GM18502 (cell line): ENCODE results near the gene CMAS.
A peak's percentile ranks its signal among the peaks of the same experiment; 100 is the strongest.
"Not testable (repeated sequence)": the region's sequence is repeated elsewhere in the genome, so short reads cannot be mapped to it uniquely, and the experiment has no call there.

Source experiments
- ATAC-seq: cut with Tn5 transposase; IDR thresholded peaks from one replicate; pipeline ENCODE4 v1.9.1; 2021; ENCODE audit warnings: mild to moderate bottlenecking; ENCODE audit not compliant: unreplicated experiment, poor library complexity

Gene CMAS

GRCh38 chr12:22046090-22046967 is at the start of gene CMAS:
Gene CMAS (plus strand): TSS chr12:22046218. CDS start chr12:22046304, 86 bp downstream.
- peak; percentile 88 for ATAC-seq

DNA sequence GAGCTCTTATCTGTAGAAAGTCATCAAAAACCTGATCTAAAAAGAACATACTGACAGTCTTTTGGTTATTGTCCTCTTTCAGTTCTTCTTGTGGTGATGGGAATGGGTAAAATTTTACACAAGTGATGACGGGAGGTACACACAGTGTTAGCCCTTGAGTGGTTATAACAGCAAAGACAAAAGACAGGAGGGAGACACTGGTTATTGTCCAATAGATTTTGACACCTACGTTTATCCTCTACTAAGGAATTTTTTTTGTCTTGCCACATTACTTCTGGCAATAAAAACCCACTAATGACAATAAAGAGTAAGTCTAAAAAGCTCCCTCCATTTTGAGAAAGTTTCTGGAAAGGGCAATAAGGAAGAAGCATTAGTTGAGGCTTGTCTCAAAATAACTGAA is 47.7 kb upstream of the CMAS start:
- ATAC-seq: no peak

GRCh38 chr12:21998782-21999181 is 47.2 kb upstream of the CMAS start:
- ATAC-seq: no peak

DNA sequence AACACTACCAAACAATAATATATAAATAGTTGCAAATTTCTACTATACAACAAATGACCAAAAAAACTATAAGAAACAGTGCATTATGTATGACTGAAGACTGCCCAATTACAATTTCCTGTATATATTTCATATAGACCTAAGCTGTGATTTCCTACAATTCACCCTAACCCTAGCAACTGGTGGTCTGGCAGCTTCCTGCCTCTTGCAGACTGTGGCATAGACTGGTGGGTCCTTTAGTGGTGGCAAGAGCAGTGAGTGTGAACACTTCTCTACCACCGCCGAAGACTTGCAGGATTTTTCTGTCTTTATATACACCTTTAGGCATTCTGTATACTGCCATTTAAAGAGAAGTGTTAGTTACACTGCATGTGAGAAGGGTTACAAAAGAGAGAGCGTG is 43.6 kb upstream of the CMAS start:
- ATAC-seq: no peak

DNA sequence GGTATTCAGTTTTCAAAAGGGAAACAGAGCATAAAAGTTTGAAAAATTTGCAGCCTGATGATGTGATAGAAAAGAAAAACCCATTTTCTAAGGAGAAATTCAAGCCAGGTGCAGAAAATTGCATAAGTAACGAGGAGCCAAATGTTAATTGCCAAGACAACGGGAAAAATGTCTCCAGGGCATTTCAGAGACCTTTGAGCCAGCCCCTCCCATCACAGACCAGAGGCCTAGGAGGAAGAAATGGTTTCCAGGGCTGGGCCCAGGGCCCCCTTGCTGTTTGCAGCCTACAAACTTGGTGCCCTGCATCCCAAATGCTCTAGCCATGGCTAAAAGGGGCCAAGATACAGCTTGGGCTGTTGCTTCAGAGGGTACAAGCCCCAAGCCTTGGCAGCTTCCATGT is 38.2 kb upstream of the CMAS start:
- not testable (repeated sequence) for ATAC-seq

GRCh38 chr12:22008196-22008595 is 37.8 kb upstream of the CMAS start:
- no peak for ATAC-seq

GRCh38 chr12:22014041-22014782 is 31.8 kb upstream of the CMAS start:
- no peak for ATAC-seq

- ATAC-seq: no peak
Measured at GRCh38 chr12:22014783-22015144, 31.3 kb upstream of the CMAS start.

GRCh38 chr12:22016982-22017381 is 29.0 kb upstream of the CMAS start:
- ATAC-seq: no peak

- no peak for ATAC-seq
Measured at GRCh38 chr12:22018860-22019259, 27.2 kb upstream of the CMAS start.

- not testable (repeated sequence) for ATAC-seq
Measured at GRCh38 chr12:22023489-22023888, 22.5 kb upstream of the CMAS start.

DNA sequence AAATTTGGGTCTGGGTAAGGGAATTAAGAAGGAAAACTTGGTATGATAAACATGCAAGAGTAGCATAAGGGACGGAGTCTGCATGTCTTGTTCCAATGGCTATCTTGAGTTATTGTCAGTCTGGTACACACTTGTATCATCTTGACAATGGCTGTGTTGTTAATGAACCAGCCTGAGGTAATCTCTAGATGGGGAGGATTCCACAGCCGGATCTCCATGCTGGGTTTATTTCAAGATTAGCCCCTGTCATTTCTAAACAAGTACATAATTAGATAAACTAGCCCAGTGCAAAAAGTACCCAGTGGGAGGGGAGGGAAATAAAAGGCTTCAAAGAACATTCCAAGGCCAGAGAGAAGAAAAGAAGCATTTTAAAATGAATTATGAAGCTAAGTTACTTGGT is 16.5 kb upstream of the CMAS start:
- ATAC-seq: no peak

- ATAC-seq: no peak
Measured at GRCh38 chr12:22029991-22030390, 16.0 kb upstream of the CMAS start.

GRCh38 chr12:22032732-22033131 is 13.3 kb upstream of the CMAS start:
- ATAC-seq: no peak

DNA sequence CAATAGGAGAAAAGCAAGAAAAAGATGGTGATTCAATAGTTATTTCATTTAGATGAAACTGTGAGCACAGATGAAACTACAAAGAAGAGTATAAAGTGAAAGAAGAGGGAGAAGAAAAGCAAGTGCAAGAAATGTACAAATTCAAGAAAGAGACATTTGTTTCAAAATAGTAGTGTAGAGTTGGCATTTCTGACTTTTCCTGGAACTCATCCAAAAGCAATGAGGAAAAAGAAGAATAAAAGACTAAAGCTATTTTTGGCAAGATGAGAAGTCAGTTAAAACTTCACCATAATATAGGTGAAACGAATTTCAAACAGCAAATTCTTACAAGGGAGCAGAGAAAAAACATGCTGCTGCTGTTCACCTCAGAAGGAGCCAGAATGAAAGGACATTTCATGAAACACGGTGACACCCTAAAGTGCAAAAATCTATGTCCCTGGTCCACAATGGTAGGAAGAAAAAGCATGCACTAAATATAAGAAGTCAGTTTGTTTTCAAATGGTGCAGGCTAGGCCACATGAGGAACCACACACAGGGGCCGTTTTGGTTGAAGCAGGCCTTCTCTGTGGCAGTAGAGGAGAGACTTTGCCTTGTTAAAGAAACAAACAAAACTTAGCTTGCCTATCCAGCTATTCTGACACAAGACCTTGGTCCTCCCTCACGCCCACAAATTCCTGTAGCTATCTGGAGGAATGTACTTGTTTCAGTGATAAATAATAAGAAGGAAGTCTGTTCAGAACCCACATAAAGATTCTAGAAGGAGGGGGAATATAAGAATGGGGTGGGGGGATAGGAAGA is 11.1 kb upstream of the CMAS start:
- no peak for ATAC-seq

DNA sequence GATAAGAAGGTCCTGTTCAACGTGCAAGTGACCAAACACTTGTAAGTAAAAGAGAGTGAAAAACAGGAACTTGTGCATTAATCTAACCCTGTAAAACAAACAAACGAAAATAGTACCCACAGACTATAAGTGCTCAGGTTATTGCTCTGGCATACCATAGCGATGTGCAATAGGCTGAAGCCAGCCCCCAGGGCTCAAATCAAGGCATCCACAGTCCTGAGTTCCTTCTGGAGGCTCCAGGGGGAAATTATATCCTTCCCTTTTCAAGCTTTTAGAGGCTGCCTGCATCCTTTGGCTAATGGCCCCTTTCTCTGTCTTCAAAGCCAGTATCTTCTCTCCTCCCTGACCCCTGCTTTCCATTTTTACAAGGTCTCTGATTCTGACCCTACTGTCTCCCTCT is 8.1 kb upstream of the CMAS start:
- ATAC-seq: no peak

DNA sequence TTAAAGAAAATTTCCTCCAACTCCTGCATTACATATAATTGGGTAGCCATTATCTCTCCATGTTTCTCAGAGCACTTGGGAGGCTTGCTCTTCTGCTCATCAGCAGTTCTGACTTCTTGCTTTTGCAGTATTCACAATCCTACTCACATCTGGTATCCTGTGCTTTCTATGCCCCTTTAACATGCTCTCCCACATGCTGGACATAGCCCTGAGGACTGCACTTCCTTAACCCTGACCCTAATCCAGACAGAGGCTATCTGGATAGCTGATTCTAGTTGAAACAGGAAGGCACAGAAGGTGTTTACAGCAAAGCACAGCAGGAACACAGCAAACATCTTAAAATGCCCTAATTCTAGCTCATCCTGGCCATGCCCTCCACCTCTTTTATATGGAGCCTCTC is 7.3 kb upstream of the CMAS start:
- no peak for ATAC-seq

- ATAC-seq: no peak
Measured at GRCh38 chr12:22039361-22039760, 6.7 kb upstream of the CMAS start.

DNA sequence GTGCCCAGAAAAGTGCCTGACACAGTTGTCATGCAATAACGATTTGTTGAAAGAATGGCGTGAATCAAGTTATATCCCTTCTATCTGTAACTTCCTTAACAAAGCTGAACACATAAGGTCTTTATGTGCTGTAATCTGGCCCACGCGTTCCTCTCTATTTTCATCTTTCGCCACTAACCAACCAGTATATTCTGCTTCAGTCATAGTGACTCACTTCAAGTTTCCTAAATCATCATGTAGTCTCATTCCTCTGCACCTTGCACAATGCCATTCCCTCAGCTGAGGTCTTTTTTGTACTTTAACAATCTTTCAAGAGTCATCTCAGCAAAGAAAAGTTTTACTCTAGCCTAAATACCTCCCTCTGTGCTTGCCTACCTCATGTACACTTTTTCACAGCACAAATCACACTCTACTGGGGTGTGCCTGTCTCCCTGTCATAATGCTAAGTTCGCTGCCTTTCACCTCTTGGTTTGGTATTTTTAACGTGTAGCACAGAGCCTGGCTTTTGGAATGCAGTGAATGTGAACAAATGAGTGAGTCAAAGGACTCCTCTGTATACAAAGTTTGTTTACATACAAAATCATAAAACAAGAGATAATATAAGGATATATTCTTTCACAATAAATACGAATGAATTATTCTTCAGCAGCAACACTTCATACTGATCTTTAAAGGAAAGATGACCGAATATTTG is 2.9 kb upstream of the CMAS start:
- no peak for ATAC-seq

- ATAC-seq: no peak
Measured at GRCh38 chr12:22043943-22044342, 2.1 kb upstream of the CMAS start.
